HG03439 (cell line): Measurements from ENCODE around the gene MPC1.
"Not testable (repeated sequence)": the region's sequence is repeated elsewhere in the genome, so short reads cannot be mapped to it uniquely, and the experiment has no call there.

Experiments
- ATAC-seq: cut with Tn5 transposase; IDR thresholded peaks from one replicate; pipeline ENCODE4 v1.9.1; 2021; ENCODE audit warnings: mild to moderate bottlenecking, moderate library complexity; ENCODE audit not compliant: unreplicated experiment

The MPC1 gene

DNA sequence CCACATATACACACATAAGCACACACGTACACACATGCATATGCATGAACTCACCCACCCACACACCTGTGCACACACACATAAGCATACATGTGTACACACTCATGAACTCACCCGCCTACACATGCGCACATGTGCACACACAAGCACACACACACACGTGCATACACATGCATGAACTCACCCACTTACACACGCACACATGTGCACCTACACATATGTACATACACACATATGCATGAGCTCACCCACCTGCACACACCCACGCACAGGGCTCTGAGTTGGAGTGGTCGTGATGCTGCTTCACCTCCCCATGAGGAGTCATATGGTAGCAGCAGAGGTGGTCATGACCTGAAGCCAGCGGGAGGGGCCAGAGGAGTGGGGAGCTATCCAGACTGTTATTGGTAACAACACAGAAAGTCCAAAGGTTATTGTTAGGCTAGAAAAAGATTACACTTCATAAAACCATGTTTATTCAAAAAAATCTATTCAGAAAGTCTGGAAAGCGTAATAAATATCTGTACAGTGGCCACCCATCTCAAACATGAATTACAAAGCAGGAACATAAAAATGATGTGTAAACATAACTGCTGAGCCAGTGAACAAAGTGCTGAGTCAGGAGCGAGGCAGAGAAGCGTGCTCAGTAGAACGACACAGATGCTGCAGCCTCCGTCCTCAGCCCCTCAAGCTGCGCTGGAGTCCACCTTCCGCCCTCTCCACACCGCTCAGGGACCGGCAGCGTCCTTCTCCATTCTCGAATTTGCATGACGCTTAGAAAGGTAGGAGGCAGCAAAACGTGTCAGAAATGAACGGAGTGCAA lies 26.4 kb upstream of the MPC1 start:
- no peak for ATAC-seq

GRCh38 chr6:166406197-166406596 lies 23.5 kb upstream of the MPC1 start:
- no peak for ATAC-seq

DNA sequence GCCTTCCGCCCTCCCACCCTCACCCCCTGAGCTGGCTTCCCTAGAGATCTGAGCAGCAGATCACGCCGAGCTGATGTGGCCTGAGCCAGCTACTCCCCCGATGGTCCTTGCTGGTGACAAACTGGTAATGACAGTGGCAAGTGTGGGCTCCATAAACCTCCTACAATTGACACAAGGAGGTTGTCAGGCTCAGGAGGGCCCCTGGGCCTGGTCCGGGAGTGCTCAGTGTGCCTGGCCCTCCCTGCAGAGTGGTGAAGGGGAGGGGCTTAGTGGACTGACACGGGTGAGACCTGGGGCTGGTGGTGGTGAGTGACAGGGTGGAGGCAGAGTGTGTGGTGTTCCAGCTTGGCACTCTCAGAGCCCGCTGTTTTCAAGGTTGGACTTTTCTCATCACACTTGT lies 22.6 kb upstream of the MPC1 start:
- no peak for ATAC-seq

- ATAC-seq, result no peak
Measured at GRCh38 chr6:166402582-166403277, 20.0 kb upstream of the MPC1 start.

- ATAC-seq, result peak; percentile 67
Measured at GRCh38 chr6:166400649-166401250, 18.0 kb upstream of the MPC1 start.

DNA sequence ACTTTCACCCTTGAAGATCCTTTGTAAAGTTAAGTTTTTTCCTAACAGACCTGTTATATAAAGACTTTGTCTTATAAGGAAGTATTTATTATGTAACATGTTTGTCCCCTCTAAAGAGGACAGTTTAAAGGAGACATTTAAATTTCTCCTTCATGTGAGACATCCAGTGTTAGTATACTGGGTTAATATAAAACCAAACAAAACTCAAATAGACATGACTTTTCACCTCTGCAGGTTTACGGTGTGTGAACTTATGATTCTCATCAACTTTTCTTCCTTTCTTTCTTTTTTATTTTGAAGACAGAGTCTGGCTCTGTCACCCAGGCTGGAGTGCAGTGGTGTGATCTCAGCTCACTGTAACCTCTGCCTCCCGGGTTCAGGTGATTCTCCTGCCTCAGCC lies 17.4 kb upstream of the MPC1 start:
- ATAC-seq, result no peak

GRCh38 chr6:166398348-166398747 lies 15.6 kb upstream of the MPC1 start:
- no peak for ATAC-seq

DNA sequence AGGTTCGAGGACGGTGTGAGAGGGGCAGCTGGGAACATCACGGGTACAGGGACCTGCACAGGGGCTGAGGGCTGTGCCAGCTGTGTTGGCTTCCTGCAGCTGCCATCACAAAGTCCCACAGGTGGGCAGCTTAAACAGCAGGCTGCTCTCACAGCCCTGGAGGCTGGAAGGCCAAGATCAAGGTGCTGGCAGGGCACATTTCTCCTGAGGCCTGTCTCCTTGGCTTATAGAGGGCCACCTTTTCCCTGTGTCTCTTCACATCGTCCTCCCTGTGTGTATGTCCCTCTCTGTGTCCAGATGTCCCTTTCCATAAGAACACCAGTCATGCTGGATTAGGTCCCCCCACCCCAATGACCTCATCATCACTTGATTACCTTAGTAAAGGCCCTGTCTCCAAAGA lies 15.1 kb upstream of the MPC1 start:
- ATAC-seq, result no peak

DNA sequence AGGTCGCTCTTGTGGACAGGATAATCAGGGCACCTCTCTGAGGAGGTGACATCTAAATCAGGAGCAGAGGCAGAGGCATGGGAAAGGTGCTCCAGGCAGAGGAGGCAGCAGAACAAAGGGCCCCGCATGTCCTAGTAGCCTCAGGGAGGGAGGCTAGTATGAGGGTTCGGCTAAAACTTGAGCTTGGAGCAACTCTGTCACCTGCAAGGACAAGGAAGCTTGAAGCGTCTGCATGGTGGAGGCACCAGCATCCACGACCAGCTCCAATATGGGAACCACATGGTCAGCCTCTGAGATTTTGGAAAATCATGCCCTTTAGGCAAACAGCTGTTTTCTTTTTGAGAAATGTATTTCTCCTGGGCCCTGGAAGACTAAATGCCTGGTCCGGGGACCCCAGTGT lies 13.0 kb upstream of the MPC1 start:
- no peak for ATAC-seq

DNA sequence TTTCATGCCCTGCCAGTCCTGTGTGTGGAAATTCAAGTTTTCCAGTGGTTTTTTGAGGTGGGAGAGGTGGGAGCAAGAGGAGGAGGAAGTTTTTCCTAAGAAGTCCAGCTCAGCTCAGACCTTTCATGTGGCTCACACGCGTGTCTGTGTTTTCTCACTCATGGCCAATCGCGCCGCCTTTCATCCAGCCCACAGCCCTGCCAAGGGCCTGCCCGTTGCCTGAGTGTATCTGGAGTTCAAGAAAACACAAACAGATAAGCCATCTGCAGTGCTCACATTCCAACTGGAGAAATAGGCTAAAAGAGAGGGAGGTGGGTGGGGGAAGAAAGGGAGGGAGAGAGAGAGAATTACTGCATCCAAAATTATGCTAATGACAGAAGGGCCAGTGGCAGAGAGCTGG lies 12.6 kb upstream of the MPC1 start:
- no peak for ATAC-seq

DNA sequence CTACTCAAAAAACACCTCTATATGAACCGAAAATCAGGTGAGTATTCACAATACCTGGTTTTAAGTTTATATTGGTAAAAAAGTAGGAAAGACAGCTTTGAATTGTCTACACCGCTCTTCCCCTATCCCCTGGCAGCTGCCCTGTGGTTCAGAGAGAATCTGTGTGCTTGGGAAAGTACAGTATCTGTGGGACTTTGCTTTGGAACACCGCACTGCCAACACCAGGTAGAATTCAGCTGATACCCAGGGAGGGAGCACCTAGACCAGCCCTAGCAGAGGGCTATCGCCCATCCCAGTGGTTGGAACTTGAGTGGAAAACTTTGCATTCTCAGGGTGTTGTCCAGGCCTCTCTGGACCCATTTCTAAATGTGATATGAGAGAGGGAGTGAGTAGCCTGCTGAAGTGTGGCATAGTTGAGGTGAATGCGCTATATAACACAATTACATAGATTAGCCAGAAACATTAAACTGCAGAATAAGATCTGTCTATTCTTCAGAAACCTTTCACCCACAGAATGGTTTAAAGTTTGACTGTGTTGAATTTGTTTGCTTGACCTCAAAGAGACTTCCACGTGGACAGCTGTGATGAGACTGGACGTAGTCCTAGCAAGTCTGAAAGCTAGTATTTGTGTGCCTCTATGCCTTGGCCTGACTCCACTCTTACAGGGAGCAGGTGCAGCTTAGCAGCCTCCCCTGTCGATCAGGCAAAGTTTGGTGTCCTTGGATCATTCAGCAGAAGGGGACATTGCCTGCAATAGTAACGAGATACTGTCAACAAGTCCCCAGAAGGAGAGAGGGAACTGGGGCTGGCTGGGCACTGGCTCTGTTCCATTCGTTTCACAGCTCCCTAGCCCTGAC lies 11.5 kb upstream of the MPC1 start:
- no peak for ATAC-seq

DNA sequence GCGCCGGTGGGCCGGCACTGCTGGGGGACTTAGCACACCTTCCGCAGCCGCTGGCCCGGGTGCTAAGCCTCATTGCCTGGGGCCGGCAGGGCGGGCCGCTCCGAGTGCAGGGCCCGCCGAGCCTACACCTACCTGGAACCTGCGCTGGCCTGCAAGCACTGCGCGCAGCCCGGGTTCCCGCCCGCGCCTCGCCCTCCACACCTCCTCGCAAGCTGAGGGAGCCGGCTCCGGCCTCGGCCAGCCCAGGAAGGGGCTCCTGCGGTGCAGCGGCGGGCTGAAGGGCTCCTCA lies 10.7 kb upstream of the MPC1 start:
- ATAC-seq, result no peak

DNA sequence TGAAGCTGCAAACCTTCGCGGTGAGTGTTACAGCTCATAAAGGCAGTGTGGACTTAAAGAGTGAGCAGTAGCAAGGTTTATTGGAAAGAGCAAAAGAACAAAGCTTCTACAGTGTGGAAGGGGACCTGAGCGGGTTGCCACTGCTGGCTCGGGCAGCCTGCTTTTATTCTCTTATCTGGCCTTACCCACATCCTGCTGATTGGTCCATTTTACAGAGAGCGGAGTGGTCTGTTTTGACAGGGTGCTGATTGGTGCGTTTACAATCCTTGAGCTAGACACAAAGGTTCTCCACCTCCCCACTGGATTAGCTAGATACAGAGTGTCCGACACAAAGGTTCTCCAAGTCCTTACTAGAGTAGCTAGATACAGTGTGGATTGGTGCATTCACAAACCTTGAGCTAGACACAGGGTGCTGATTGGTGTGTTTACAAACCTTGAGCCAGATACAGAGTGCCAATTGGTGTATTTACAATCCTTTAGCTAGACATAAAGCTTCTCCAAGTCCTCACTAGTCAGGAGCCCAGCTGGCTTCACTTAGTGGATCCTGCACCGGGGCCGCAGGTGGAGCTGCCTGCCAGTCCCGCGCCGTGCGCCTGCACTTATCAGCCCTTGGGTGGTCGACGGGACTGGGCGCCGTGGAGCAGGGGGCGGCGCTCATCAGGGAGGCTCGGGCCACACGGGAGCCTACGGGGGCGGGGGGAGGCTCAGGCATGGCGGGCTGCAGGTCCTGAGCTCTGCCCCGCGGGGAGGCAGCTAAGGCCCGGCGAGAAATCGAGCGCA lies 10.2 kb upstream of the MPC1 start:
- ATAC-seq, result not testable (repeated sequence)

DNA sequence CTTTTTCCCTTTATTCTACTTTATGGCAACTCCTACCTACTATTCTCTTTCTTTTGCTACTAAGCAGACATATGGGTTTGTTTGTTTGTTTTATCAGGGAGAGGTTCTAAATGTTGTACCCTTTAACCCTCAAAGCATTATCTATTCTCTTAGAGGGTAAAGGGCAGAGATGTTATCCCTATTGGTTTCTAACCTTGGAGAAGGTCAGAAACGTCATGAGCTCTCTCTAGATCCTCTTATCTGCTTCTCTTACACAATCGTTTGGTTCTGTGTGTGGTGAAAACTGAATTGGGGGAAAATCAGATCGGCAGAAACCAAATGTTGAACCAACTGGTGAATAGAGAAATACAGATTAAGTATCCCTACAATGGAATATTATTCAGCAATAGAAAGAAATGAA lies 6.4 kb upstream of the MPC1 start:
- no peak for ATAC-seq

DNA sequence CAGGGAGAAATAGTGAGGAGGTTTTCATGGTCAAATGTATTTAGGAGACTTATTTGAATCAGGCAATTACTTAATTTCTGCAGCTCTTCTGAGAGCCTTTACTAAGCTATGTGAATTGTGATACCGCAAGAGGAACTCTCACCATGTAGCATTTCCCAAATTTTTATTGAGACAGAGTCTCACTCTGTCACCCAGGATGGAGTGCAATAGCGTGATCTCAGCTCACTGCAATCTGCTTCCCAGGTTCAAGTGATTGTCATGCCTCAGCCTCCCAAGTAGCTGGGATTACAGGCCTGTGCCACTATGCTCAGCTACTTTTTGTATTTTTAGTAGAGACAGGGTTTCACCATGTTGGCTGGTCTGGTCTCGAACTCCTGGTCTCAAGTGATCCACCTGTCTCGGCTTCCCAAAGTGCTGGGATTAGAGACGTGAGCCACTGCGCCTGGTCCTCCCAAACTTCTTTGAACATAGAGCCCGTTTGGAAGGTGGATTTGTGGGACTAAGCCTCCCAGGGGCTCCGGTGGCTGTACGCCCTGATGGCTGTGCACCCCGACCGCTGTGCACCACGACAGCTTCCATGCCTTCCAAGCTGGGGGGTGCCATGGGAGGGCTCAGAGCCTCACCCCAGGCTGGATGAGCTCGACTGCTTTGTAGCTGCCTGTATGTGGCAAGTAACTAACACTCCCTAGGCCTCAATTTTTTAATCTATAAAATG lies 5.7 kb upstream of the MPC1 start:
- no peak for ATAC-seq

DNA sequence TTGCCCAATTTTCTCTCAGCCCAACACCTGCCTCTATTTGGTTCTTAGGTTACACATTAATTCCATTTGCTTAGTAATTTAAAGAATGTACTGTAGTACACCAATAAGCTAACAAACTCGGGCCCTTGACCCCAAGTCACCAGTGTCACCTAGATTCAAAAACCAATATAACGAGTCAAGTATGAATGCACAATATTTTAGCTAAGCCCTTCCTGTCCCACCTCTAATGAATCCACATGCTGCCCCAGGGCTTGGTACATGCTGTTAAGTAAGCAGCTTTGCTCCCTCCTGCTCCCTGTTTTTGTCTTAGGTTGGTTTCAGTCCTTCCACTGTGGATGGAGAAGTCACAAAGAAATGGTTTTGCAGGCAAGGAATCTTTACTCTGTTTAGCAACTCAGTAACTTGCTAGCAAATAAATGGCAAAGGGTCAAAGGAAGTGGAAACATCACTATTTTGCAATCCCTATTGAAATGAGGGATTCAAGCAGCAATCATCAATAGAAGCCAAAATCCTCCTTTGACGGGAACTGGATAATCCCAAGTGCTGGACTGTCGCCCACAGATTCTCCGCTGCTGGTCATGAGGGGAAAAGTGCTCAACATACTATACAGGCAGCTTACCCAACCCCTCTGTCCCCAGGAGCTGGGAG lies 5.0 kb upstream of the MPC1 start:
- ATAC-seq, result no peak

- ATAC-seq, result not testable (repeated sequence)
Measured at GRCh38 chr6:166387098-166387497, 4.4 kb upstream of the MPC1 start.

GRCh38 chr6:166386111-166386510 lies 3.4 kb upstream of the MPC1 start:
- no peak for ATAC-seq

DNA sequence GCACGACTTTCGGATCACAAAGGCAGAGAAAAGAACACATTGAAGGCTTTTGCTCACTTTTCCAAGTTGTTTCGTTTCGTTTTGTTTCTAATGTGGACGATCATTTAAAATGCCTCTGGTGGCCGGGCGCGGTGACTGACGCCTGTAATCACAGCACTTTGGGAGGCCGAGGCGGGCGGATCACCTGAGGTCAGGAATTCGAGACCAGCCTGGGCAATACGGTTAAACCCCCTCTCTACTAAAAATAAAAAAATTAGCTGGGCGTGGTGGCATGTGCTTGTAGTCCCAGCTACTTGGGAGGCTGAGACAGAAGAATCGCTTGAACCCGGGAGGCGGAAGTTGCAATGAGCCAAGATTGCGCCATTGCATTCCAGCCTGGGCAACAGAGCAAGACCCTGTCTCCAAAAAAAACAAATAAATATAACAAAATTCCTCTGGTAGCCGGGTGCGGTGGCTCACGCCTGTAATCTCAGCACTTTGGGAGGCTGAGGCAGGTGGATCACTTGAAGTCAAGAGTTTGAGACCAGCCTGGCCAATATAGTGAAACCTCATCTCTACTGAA lies 1.1 kb upstream of the MPC1 start:
- not testable (repeated sequence) for ATAC-seq
